ENCODE results near the gene AP1M2. TPM values are rescaled to one million over a fixed set of nuclear protein-coding genes. Genes with fewer than 3 reads are reported as not detected.
"Not testable (repeated sequence)": the region's sequence is repeated elsewhere in the genome, so short reads cannot be mapped to it uniquely, and the experiment has no call there.

Gene AP1M2
- total and polyA plus RNA-seq, 12 donors = 0.10 to 0.97 (median 0.31) TPM; not detected in 8

- H3K27ac ChIP-seq = no peak overlapping the region
- TF ChIP-seq CTCF (IDR thresholded peaks at IDR 0.05) (no peak), POLR2A (IDR thresholded peaks at IDR 0.05) (no peak)
- H3K36me3 ChIP-seq (replicated peaks in 1 of 2) = peaks cover 0 to 87% of the 10 kb centered on the region in 2 donors
- WGBS, 4 donors = 74 to 85% (median 83%) methylated on average over 5 to 12 of the region's 12 CpGs
- DNase-seq = no peak
- no peaks in the 10 kb centered on the region for H3K4me1 ChIP-seq (replicated peaks in 1 of 2)
- no peak overlapping the region for H3K4me3 ChIP-seq
- intact Hi-C loops (cut with DNase I) = no loop called here
- no peaks in the 10 kb centered on the region for H3K9me3 ChIP-seq (replicated peaks in 1 of 3)
- H3K27me3 ChIP-seq = no peaks in the 10 kb centered on the region
Measured at GRCh38 chr19:10552510-10553053, 34.5 kb downstream of the AP1M2 start.

- Histone ChIP-seq H3K9me3 (replicated peaks in 1 of 3) (no peaks in the 10 kb centered on the region), H3K27ac (no peak overlapping the region), H3K36me3 (replicated peaks in 1 of 2) (peaks cover 0 to 87% of the 10 kb centered on the region in 2 donors), H3K4me3 (no peak overlapping the region), H3K27me3 (no peaks in the 10 kb centered on the region), H3K4me1 (replicated peaks in 1 of 2) (no peaks in the 10 kb centered on the region)
- 87 to 98% (median 92%) methylated on average over 9 to 12 of the region's 12 CpGs for WGBS, 4 donors
- TF ChIP-seq POLR2A (IDR thresholded peaks at IDR 0.05) (no peak), CTCF (IDR thresholded peaks at IDR 0.05) (peak in 1 of 6 experiments; percentile 21)
- intact Hi-C loops (cut with DNase I) = no loop called here
- DNase-seq = no peak
Measured at GRCh38 chr19:10551698-10552301, 35.3 kb downstream of the AP1M2 start.

- not testable (repeated sequence) for H3K9me3 ChIP-seq (replicated peaks in 1 of 3)
Measured at GRCh38 chr19:10551006-10551405, 36.1 kb downstream of the AP1M2 start.

GRCh38 chr19:10550336-10550735 is 36.8 kb downstream of the AP1M2 start:
- TF ChIP-seq POLR2A (IDR thresholded peaks at IDR 0.05) (no peak), CTCF (IDR thresholded peaks at IDR 0.05) (no peak)
- Histone ChIP-seq H3K36me3 (replicated peaks in 1 of 2) (peaks cover 0 to 77% of the 10 kb centered on the region in 2 donors), H3K27ac (no peak overlapping the region), H3K9me3 (replicated peaks in 1 of 3) (no peaks in the 10 kb centered on the region), H3K4me3 (no peak overlapping the region), H3K27me3 (no peaks in the 10 kb centered on the region), H3K4me1 (replicated peaks in 1 of 2) (peaks cover 0 to 3% of the 10 kb centered on the region in 2 donors)
- 82 to 99% (median 93%) methylated on average over 5 to 6 of the region's 6 CpGs for WGBS, 4 donors
- intact Hi-C loops (cut with DNase I) = no loop called here
- DNase-seq = no peak

More at GRCh38 chr19:10551006-10551405, 36.1 kb downstream of the AP1M2 start:
- H3K4me3 ChIP-seq; DNase-seq; H3K27me3 ChIP-seq; H3K4me1 ChIP-seq (replicated peaks in 1 of 2); H3K27ac ChIP-seq; intact Hi-C loops (cut with DNase I): not testable (repeated sequence)
- H3K36me3 ChIP-seq (replicated peaks in 1 of 2) = peaks cover 0 to 82% of the 10 kb centered on the region in 2 donors
- WGBS, 4 donors = 84 to 96% (median 94%) methylated on average over 9 of the region's 9 CpGs

- intact Hi-C loops (cut with DNase I) = no loop called here
- Histone ChIP-seq H3K27ac (no peak overlapping the region), H3K27me3 (no peaks in the 10 kb centered on the region), H3K36me3 (replicated peaks in 1 of 2) (peaks cover 0 to 71% of the 10 kb centered on the region in 2 donors), H3K9me3 (replicated peaks in 1 of 3) (no peaks in the 10 kb centered on the region), H3K4me3 (no peak overlapping the region), H3K4me1 (replicated peaks in 1 of 2) (peaks cover 1 to 9% of the 10 kb centered on the region in 2 donors)
- 85 to 92% (median 90%) methylated on average over 6 to 7 of the region's 7 CpGs for WGBS, 4 donors
- TF ChIP-seq POLR2A (IDR thresholded peaks at IDR 0.05) = no peak
- no peak for TF ChIP-seq CTCF (IDR thresholded peaks at IDR 0.05)
- DNase-seq = no peak
Measured at GRCh38 chr19:10549733-10550132, 37.4 kb downstream of the AP1M2 start.

All from adrenal gland (tissue), 12 donors.